ENCODE data around the gene MMP28. TPM values are rescaled to one million over a fixed set of nuclear protein-coding genes. Genes with fewer than 3 reads are reported as not detected.

MMP28 gene
- total RNA-seq, 2 experiments from 2014 or later, result not detected

DNA sequence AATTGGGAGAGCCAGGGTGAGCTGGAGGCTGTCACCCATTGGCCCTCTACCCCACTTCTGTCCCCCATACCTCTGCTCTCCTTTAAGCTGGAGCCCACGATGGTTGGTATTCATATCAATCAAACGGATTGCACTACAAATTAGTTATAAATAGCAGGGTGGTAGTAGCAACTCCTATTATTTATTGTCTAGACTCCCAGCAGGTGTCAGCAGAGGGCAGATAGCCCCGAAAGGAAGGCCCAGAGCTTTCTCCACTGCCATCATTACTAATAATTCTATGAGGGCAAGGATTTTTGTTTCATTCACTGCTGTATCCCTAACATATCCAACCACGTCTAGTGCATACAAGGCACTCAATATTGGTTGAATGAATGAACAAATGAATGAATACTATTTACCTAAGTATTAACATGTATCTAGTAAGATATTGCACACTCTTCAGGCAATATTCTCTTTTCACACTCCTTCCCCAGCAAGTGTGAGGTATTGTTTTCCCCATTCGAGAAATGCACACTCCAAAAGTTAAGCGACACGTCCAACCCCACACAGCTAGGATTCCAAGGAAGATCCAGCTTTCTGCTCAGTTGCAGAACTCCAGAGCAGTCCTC lies 28.4 kb downstream of the MMP28 start:
- TF ChIP-seq, protein P1, sequence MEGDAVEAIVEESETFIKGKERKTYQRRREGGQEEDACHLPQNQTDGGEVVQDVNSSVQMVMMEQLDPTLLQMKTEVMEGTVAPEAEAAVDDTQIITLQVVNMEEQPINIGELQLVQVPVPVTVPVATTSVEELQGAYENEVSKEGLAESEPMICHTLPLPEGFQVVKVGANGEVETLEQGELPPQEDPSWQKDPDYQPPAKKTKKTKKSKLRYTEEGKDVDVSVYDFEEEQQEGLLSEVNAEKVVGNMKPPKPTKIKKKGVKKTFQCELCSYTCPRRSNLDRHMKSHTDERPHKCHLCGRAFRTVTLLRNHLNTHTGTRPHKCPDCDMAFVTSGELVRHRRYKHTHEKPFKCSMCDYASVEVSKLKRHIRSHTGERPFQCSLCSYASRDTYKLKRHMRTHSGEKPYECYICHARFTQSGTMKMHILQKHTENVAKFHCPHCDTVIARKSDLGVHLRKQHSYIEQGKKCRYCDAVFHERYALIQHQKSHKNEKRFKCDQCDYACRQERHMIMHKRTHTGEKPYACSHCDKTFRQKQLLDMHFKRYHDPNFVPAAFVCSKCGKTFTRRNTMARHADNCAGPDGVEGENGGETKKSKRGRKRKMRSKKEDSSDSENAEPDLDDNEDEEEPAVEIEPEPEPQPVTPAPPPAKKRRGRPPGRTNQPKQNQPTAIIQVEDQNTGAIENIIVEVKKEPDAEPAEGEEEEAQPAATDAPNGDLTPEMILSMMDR (conservative IDR thresholded peaks at IDR 0.05; ENCODE audit: low read length), result peak; percentile 75
- no peak for TF ChIP-seq EZH2phosphoT487 (IDR thresholded peaks at IDR 0.05; ENCODE audit: borderline replicate concordance, low read depth, low read length)
- ChIA-PET POLR2A (no interaction called here), CTCF (ENCODE audit: unreplicated experiment) (no interaction called here)
- no peaks in the 10 kb centered on the region for H4K20me1 ChIP-seq (ENCODE audit: insufficient read depth, low read length)
- DNase-seq (ENCODE audit: low spot score), result peak; percentile 46
- H3K4me3 ChIP-seq (ENCODE audit: low read depth, low read length, poor library complexity, severe bottlenecking), result no peak overlapping the region
- no peaks in the 10 kb centered on the region for H3K79me2 ChIP-seq (ENCODE audit: insufficient read depth, low read depth, low read length)
- H3K27ac ChIP-seq (ENCODE audit: low read depth, low read length, poor library complexity, severe bottlenecking), result no peak overlapping the region
- H3K9me2 ChIP-seq (ENCODE audit: insufficient read depth, low read length), result no peaks in the 10 kb centered on the region
- BruUV-seq (replicated peaks), result no TSS peak
- no peaks in the 10 kb centered on the region for H3K9me3 ChIP-seq (ENCODE audit: low read length)
- peaks cover 9% of the 10 kb centered on the region for H3K4me1 ChIP-seq (ENCODE audit: insufficient read depth, low read length, poor library complexity, severe bottlenecking)
- intact Hi-C loops (cut with micrococcal nuclease; ENCODE audit: unreplicated experiment), result no loop called here
- H3K36me3 ChIP-seq (ENCODE audit: insufficient read depth, low read length), result no peaks in the 10 kb centered on the region
- no peak overlapping the region for H3K4me2 ChIP-seq (ENCODE audit: low read length)
- H2AFZ ChIP-seq (ENCODE audit: low read length), result no peak overlapping the region

DNA sequence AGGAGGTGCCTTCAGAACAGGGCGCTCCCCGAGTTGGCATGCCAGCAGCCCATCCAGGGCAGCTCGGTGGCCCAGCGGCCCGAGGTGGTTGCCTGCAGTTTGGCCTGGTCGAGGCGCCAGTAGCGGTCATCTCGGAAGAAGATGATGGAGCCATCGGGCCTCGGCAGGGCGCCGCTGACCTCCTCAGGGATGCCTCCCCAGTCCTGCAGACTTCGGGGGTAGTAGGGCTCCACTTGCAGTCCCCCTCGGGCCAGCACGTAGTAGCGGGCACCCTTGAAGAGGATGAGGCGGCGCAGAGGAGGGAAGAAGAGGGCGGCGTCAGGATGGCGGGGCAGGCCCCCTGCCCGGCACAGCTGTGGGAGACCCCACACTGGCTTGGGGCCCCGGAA lies 29.0 kb downstream of the MMP28 start:
- no TSS peak for BruUV-seq (replicated peaks)
- POLR2A ChIA-PET, result no interaction called here
- Histone ChIP-seq H3K27ac (ENCODE audit: low read depth, low read length, poor library complexity, severe bottlenecking) (no peak overlapping the region), H3K4me1 (ENCODE audit: insufficient read depth, low read length, poor library complexity, severe bottlenecking) (peaks cover 9% of the 10 kb centered on the region), H3K4me2 (ENCODE audit: low read length) (no peak overlapping the region), H2AFZ (ENCODE audit: low read length) (no peak overlapping the region), H3K36me3 (ENCODE audit: insufficient read depth, low read length) (no peaks in the 10 kb centered on the region), H3K79me2 (ENCODE audit: insufficient read depth, low read depth, low read length) (no peaks in the 10 kb centered on the region), H3K9me3 (ENCODE audit: low read length) (no peaks in the 10 kb centered on the region), H3K4me3 (ENCODE audit: low read depth, low read length, poor library complexity, severe bottlenecking) (no peak overlapping the region), H4K20me1 (ENCODE audit: insufficient read depth, low read length) (no peaks in the 10 kb centered on the region), H3K9me2 (ENCODE audit: insufficient read depth, low read length) (no peaks in the 10 kb centered on the region)
- TF ChIP-seq, protein P1 (conservative IDR thresholded peaks at IDR 0.05; ENCODE audit: low read length), result no peak
- TF ChIP-seq EZH2phosphoT487 (IDR thresholded peaks at IDR 0.05; ENCODE audit: borderline replicate concordance, low read depth, low read length), result no peak
- intact Hi-C loops (cut with micrococcal nuclease; ENCODE audit: unreplicated experiment), result no loop called here
- CTCF ChIA-PET (ENCODE audit: unreplicated experiment), result no interaction called here
- DNase-seq (ENCODE audit: low spot score), result no peak

DNA sequence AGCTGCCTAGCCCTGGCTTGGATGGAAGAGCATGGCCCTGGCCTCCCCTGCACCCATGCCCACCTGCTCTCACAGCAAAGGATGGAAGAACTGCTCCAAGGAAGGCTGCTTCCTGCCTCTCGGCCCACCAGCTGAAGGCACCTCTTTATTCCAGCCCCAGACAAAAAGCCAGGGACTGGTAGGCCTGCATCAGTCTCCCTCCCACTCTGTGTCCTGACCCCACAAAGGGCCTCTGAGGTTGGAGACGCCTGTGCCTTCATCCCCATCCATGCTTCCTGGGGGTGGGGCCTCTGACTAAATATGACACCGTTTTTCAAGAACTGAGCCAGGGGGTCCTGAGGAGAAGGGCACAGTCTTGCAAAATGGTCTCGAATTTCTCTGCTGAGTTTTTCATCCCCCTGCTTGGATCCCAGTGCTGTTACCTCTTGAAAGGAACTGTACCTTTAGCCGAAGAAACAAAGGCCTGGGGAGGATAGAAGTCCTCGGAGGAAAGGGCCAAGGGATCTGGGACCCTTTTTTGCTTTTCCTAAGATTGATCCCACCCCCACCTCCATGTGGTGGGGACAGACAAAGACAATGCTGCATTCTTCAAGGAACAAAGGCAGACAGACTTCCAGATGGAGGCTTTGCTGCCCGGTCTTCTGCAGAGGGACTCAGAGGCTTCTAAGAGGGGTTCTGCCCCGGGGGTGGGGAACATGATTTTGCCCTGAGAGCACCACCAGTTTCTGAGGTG lies 29.5 kb downstream of the MMP28 start:
- H3K79me2 ChIP-seq (ENCODE audit: insufficient read depth, low read depth, low read length), result no peaks in the 10 kb centered on the region
- H3K9me2 ChIP-seq (ENCODE audit: insufficient read depth, low read length), result no peaks in the 10 kb centered on the region
- H3K4me1 ChIP-seq (ENCODE audit: insufficient read depth, low read length, poor library complexity, severe bottlenecking), result peaks cover 9% of the 10 kb centered on the region
- no peaks in the 10 kb centered on the region for H3K36me3 ChIP-seq (ENCODE audit: insufficient read depth, low read length)
- no peaks in the 10 kb centered on the region for H3K9me3 ChIP-seq (ENCODE audit: low read length)
- H2AFZ ChIP-seq (ENCODE audit: low read length), result no peak overlapping the region
- intact Hi-C loops (cut with micrococcal nuclease; ENCODE audit: unreplicated experiment), result no loop called here
- BruUV-seq (replicated peaks), result no TSS peak
- no peak overlapping the region for H3K27ac ChIP-seq (ENCODE audit: low read depth, low read length, poor library complexity, severe bottlenecking)
- no peak for DNase-seq (ENCODE audit: low spot score)
- H3K4me3 ChIP-seq (ENCODE audit: low read depth, low read length, poor library complexity, severe bottlenecking), result no peak overlapping the region
- no peaks in the 10 kb centered on the region for H4K20me1 ChIP-seq (ENCODE audit: insufficient read depth, low read length)
- no peak overlapping the region for H3K4me2 ChIP-seq (ENCODE audit: low read length)
- POLR2A ChIA-PET, result no interaction called here
- no peak for TF ChIP-seq EZH2phosphoT487 (IDR thresholded peaks at IDR 0.05; ENCODE audit: borderline replicate concordance, low read depth, low read length)
- TF ChIP-seq, protein P1 (conservative IDR thresholded peaks at IDR 0.05; ENCODE audit: low read length), result no peak
- CTCF ChIA-PET (ENCODE audit: unreplicated experiment), result interaction anchor here (1.0 kb wide), 1 partner anchor 43 kb away, joined by 4 read pairs; the partner anchor contains the start of gene TAF15
